ENCODE results near the gene MED29.

DNA sequence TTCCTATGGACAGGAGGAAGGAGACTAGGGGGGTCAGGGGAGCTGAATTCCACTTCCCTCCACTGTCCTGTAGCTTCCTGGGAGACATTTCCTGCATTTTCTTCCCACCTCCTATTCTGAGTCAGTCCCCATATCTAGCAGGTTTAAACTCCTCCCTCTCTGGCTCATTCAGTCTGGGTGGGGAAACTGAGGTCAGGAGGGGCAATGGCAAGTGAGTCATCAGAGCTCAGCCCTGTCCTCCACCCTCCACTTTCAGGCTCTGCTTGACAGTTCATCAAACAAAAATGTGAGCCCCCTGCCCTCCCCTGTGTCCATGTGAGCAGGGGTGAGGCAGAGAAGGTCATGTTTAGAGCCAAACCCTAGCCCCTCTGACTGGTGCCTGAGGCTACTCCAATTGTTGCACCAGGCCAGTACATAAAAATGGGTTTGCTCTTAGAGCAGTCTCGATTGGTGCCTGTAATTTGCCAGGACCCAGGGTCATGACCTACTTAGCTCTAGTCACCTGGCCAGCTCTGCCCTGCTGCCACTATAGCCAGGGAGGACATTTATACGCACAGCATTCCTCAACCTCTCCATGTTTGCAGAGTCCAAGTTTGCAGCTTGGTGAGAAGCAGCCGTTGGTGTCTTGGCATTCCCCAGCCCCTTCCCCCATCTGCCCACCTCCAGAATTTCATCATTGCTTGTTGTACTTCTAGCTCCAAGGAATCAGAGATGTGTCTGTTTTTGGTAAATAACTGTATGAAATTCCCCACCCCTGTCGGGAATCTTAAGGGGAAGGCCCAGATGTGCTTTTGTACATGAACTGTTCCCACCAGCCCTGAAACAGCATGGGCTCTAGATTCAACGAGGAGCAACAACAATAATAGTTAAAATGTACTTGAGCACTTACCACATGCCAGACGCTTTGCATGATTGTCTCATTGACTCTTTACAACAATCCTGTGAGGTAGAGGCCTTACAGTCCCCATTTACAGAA, 28.2 kb upstream of the MED29 start:
- TF ChIP-seq, protein P1, sequence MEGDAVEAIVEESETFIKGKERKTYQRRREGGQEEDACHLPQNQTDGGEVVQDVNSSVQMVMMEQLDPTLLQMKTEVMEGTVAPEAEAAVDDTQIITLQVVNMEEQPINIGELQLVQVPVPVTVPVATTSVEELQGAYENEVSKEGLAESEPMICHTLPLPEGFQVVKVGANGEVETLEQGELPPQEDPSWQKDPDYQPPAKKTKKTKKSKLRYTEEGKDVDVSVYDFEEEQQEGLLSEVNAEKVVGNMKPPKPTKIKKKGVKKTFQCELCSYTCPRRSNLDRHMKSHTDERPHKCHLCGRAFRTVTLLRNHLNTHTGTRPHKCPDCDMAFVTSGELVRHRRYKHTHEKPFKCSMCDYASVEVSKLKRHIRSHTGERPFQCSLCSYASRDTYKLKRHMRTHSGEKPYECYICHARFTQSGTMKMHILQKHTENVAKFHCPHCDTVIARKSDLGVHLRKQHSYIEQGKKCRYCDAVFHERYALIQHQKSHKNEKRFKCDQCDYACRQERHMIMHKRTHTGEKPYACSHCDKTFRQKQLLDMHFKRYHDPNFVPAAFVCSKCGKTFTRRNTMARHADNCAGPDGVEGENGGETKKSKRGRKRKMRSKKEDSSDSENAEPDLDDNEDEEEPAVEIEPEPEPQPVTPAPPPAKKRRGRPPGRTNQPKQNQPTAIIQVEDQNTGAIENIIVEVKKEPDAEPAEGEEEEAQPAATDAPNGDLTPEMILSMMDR (IDR thresholded peaks at IDR 0.05) = no peak
- TF ChIP-seq POLR2A (IDR thresholded peaks at IDR 0.05) = no peak

Measured in ovary (tissue), 3 donors.